Measurements from ENCODE around the gene MACROD2.
"Not testable (repeated sequence)": the region's sequence is repeated elsewhere in the genome, so short reads cannot be mapped to it uniquely, and the experiment has no call there.

The MACROD2 gene

GRCh38 chr20:15077733-15078250 is 1082.5 kb downstream of the MACROD2 start:
- DNase-seq (ENCODE audit: low read depth, low spot score) = no peak

- DNase-seq (ENCODE audit: low read depth, low spot score) = no peak
Observed at GRCh38 chr20:15079594-15080340, 1084.5 kb downstream of the MACROD2 start.

GRCh38 chr20:15081261-15081660 is 1085.9 kb downstream of the MACROD2 start:
- no peak for DNase-seq (ENCODE audit: low read depth, low spot score)

- DNase-seq (ENCODE audit: low read depth, low spot score) = no peak
Observed at GRCh38 chr20:15091421-15092037, 1096.2 kb downstream of the MACROD2 start.

GRCh38 chr20:15098351-15098750 is 1103.0 kb downstream of the MACROD2 start:
- no peak for DNase-seq (ENCODE audit: low read depth, low spot score)

- no peak for DNase-seq (ENCODE audit: low read depth, low spot score)
Observed at GRCh38 chr20:15099130-15099529, 1103.8 kb downstream of the MACROD2 start.

DNA sequence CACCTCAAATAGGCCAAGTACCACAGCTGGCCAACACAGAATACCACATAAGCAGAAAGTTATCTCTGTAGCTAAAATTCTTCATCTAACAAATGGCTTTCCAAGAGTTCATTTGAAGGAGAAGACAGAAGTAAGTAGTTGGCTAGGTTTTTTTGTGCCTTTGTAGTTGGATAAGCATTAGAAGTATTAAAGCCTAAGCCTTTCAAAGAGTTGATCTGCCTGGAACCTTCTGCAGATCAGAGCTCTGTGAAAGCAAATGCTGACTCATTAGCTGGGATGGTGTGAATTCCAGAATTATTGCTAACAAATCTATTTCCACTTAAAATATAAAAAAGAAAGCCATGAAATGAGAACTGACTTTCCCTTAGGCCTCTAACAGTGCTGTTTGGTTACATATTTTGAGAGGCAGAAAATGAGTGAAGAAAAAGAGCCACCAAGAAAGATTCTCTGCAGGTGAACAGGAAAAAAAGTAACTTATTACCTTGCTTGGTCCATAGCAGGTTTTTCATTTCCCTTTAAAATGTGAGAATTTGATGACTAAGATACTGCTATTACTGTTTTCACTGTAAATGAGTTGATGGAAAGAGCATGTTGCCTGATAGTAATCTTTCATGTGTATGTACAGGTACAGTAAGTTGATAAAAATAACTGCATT is 1105.3 kb downstream of the MACROD2 start:
- no peak for DNase-seq (ENCODE audit: low read depth, low spot score)

DNA sequence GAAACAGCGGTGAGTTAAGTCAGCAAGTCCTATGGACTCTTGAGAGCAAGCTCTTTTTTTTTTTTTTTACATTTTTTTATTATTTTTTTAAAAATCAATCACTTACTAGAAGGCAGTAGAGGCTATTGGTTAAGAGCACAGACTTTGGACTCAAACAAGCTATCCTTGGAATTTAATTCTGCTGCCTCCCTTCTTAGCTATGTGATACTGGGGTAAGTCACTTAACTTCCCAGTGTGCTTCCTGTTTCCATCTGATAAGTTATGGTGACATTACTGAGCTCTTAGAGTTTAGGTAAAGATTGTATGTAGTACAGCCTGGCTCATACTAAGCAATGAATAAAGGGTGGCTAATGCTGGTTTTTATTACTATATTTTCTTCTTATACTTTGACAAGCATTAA is 1112.6 kb downstream of the MACROD2 start:
- no peak for DNase-seq (ENCODE audit: low read depth, low spot score)

DNA sequence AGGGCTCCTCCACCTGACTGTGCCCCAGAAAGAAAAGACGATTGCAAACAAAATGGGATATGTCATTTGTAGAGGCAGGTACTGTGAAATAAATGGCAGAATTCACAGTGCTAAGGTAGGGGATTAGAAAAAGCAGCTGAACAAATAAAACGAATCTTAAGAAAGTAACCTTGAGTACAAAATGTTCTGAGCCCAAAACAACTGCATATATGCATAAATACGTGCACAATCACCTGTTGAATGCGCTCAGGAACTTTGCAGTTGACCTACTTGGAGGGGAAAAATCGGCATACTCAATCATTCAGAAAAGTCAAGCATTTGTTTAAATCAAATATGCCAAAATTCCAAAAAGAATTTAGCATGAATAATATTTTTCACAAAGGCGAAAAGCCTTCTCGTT is 1114.2 kb downstream of the MACROD2 start:
- no peak for DNase-seq (ENCODE audit: low read depth, low spot score)

DNA sequence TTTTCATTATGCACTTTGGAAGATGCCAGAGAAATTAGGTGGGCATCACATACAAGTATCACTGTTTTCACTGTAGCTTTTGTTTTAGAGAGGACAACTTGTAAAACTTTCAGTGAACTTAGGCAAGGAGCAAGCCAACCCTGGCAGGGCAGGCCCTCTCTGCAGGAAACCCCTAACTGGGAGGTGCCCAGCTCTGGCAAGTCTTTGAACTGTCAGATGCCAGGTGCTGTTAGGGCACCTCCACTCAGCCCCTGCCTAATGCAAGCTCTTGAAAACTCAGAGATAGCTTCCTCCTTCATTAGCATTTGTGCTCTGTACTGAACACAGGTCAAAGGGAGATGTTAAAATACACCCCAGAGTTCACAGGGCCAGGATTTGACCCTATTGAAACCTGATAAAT is 1116.3 kb downstream of the MACROD2 start:
- no peak for DNase-seq (ENCODE audit: low read depth, low spot score)

DNA sequence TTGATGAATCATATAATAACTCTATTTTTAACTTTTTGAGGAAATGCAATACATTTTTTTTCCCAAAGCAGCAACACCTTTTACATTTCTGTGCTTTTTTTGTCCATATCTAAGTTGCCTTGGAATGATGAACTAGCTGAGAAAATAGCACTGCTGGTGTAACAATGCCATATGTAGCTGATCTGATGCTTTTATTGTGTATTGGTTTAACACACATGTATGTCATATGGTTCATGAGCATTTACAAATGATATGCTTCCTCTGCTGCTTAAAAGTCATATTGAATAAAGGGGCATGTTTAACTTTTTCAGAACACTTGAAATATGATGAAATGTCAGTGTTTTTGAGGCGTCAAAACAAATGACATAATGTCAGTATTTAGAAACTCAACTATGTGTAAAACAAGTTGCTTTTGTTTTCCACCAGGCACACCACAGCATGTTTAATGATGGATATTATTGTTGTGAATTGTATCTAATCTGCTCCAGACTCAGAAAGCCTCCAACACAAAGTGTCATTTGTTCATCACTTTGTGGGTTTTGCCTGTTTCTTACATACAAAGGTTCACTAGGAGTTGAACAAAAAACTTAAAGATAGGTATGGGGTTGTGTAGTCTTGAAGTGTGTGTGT is 1117.9 kb downstream of the MACROD2 start:
- DNase-seq (ENCODE audit: low read depth, low spot score) = no peak

GRCh38 chr20:15119852-15120487 is 1124.7 kb downstream of the MACROD2 start:
- DNase-seq (ENCODE audit: low read depth, low spot score) = no peak

DNA sequence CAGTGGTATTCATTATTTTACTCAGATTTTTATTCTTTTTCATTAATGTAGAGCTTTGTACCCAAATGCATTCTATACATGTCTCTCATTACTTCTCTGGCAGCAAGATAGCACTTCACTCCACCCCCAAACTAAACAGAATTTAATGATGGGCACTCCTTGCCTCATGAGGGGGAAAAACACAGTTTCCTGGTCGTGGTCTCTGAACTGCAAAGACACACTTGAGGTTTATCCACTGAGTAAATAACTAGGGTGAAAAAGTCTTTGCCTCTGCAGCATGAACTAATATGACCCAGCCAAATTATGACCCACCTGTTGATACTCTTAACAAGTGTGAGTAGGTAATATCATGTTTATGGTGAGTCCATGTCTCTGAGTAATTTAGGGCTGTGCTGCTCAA is 1127.3 kb downstream of the MACROD2 start:
- no peak for DNase-seq (ENCODE audit: low read depth, low spot score)

DNA sequence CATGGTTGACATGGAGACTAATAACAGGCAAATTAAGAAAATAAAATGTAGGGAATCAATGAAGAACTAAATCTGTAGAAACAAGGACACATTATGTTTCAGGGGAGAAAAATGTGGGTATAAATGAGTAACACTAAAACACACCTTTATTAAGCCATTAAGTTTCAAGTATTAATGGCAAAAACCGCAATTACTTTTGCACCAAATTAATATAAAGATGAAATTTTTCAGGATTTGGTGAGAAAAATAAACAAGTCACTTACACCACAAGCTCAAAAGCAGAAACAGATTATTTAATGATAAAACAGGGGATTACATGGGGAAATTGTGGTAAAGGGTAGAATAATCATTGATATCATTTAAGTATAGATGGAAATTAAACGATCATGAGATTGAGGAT is 1135.9 kb downstream of the MACROD2 start:
- DNase-seq (ENCODE audit: low read depth, low spot score) = no peak

GRCh38 chr20:15138548-15139126 is 1143.3 kb downstream of the MACROD2 start:
- no peak for DNase-seq (ENCODE audit: low read depth, low spot score)

GRCh38 chr20:15139522-15139921 is 1144.2 kb downstream of the MACROD2 start:
- no peak for DNase-seq (ENCODE audit: low read depth, low spot score)

DNA sequence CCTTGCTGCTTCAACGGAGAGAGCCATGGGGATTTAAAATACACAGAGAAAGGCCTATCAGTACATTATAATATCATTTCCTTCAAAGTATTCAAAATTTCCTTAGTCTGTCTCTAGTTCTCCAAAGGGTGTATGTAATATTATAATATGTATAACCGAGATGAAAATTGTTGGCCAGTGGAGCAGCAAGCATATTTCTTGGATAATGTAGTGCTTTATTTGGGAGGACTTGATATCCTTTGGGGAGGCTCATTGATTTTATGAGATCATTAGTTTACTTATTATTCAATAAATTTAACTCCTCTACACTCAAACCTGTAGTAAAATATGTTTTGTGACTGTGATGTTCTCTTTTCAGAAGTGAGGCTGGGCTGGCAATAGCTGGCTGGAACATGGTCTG is 1145.0 kb downstream of the MACROD2 start:
- no peak for DNase-seq (ENCODE audit: low read depth, low spot score)

DNA sequence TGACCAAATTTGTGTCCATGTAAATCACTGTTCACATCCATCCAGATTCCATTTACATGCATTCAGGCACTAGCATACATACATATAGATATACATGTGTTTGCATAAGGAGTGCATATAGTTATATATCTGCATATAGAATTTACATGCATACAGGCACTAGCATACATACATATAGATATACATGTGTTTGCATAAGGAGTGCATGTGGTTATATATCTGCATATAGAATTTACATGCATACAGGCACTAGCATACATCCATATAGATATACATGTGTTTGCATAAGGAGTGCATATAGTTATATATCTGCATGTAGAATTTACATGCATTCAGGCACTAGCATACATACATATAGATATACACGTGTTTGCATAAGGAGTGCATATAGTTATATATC is 1145.6 kb downstream of the MACROD2 start:
- DNase-seq (ENCODE audit: low read depth, low spot score) = not testable (repeated sequence)

DNA sequence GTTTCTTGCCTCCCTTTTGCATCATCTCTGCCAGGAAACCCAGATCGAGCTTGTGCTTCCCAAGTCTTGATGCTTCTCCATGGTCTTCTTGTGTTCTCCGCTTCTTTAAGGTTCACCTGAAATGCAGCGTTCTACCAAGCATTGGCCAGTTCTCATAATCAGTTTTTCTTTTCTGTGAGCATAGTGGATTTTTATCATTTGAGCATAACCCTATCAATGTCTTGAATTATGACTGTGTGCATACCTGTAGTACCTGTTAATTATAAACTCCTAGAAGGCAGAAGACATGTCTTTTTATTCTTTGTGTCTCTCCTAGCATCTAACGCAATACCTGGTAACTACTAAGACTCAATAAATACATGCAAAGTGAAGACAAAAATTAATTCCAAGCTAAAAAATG is 1146.5 kb downstream of the MACROD2 start:
- no peak for DNase-seq (ENCODE audit: low read depth, low spot score)

DNA sequence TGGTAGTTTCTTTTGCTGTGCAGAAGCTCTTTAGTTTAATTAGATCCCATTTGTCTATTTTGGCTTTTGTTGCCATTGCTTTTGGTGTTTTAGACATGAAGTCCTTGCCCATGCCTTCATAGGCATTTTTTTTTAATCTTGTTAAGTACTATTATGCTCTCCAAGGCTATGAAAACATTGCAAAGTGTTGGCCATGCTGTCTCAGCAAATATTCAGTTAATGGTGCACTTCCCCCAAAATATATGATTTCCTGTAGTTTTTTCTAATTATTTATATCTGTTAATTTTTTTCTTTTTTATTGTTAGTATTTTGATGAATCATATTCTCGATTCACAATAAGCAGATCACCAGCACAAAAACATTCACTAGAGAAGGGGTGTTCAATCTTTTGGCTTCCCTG is 1148.2 kb downstream of the MACROD2 start:
- DNase-seq (ENCODE audit: low read depth, low spot score) = no peak

GRCh38 chr20:15144916-15145315 is 1149.6 kb downstream of the MACROD2 start:
- no peak for DNase-seq (ENCODE audit: low read depth, low spot score)
